Stimulated activated CD8-positive, alpha-beta memory T cell treated with anti-CD3 and anti-CD28 coated beads, Interleukin-12 subunit alpha, Interleukin-12 subunit beta, amount 100 ng/mL, for 24 hours (primary cell): ENCODE measurements around the gene SUV39H2.
"Not testable (repeated sequence)": the region's sequence is repeated elsewhere in the genome, so short reads cannot be mapped to it uniquely, and the experiment has no call there.

Experiments
- DNase-seq: peaks from one replicate; pipeline ENCODE4 v3.0.0-alpha.2; 2020; ENCODE audit errors: extremely low read depth

Gene SUV39H2

DNA sequence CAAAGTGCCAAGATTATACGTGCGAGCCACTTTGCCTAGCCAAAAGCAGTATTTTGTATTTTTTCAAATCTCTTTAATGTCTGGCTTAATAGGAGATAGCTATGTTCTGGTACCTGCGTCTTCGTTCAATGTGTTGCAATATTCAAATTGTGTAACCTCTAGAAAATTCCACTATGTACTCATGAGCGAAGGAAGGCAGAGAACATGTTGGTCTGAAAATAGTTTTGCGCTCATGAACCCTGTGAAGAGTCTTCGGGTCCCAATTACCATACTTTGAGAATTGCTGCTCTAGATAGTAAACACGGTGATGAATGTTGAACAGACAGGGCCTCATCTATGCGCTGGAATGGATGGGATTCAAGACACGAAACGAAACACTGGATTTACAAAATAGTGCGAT is 2.7 kb upstream of the SUV39H2 start:
- DNase-seq: no peak

DNA sequence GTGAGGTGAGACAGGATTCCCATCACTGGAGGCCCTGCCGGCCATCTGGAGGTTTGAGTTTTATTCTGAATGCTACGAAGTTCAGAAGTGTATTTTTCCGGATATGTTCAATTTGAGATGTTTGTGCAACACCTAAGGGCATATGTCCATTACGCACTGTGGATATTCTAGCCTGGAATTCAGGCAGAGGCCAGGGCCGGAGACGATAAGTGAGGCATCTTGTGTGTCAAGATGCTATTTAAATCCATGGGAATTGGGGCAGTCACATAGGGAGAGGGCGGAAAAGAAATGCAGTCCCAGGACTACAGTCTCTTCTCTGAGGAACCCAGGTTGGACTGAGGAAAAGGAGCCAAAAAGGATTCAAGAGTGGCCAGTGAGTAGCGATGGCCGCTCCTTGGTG is 1.9 kb upstream of the SUV39H2 start:
- no peak for DNase-seq

DNA sequence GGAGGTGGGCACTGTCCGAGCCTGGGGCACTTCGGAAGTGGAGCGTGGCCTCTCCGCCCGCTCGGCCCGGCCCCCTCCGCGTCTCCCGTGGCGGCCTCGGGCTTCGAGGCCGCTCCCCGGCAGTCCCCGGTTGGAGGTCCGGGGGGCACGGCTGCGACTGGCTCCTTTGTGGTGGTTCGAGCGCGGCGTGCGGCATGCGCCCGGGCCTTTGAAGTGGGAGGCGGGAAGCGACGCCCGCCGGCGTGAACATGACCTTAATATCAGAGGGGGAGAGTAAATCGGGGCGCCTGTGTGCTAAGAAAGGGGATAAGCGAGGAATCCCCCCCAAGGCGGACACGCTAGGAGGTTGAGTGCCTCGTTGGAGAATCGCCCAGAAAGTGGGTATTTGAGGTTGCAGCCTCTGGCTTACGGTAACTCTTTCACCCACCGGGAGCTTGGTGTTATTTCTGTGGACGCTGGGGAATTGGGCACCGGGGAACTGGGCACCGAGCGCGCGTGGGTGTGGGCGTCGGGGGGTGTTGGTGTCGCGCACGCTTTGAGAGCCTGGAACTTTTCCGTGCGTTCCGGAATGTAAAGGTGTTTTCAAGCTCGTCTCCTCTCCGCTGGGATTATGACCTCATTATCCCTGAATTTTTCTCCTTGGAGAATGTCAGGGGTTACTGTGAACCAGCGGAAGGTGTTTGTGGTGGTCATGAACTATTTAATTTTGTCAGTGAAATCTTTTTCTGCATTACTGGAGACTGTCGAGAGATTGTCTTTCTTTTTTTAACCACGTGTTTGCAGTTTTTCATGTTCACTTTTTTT is 660 bp downstream of the SUV39H2 start:
- DNase-seq: no peak

DNA sequence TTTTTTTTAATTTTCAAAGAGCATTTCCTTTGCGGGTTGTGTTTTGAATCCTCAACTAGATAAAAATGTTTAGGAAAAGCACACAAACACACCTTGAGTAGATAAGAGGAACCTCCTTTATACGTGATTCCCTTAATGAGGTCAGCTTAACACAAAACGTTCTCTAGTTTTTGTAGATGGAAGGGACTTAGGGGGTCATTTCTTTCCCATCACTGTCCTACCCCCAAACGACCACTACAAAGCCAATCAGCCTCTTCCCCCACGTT is 1.2 kb downstream of the SUV39H2 start:
- DNase-seq: no peak

DNA sequence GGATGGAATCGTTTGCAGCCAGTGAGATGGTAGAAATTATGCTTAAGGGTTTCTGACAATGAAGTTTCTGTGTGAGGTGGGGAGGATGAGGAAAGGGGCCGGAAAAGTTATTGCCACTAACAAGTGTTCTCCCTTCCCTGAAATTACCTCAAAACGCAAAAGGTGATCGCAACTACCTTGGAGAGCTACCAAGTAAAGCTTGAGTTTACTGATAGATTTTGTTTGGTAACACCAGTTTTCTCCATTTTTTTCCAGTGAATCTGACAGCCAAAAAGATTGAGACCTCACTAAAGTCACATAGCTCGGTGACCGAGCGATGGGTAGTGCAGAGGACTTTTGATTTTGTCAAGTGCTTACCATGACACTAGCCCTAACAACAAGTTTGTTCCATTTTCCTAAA is 1.6 kb downstream of the SUV39H2 start:
- DNase-seq: no peak

DNA sequence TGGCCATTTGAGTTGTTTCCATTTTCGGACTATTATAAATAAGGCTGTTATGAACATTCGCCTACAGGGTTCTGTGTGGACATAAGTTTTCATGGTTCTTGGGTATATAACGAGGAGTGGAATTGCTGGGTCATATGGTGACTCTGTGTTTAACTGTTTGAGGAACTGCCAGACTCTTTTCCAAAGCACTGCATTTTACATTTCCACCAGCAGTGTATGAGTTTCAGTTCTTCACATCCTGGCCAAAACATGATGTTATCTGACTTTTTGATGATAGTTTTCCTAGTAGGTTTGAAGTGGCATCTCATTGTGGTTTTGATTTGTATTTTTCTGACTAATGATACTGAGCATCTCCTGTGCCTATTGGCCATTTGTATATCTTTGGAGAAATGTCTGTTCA is 5.4 kb downstream of the SUV39H2 start:
- no peak for DNase-seq

DNA sequence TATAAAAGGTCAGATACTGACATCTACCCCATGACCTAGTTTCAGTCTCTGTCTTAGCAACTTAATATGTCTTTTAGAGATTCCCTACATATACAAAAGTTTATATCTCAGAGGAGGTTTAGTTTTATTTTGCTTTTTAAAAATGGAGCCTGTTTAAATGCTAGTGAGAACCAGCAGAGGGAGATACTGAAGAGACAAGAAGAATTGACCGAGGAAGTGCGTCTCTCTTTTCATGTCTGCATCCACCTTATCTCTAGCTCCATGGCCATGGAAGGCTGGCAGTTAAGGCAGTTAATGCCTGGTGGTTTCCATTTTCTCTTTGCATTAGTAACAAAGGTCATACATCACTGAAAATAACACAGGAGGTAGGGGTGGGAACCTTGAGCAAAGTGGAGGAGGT is 10.7 kb downstream of the SUV39H2 start:
- no peak for DNase-seq

DNA sequence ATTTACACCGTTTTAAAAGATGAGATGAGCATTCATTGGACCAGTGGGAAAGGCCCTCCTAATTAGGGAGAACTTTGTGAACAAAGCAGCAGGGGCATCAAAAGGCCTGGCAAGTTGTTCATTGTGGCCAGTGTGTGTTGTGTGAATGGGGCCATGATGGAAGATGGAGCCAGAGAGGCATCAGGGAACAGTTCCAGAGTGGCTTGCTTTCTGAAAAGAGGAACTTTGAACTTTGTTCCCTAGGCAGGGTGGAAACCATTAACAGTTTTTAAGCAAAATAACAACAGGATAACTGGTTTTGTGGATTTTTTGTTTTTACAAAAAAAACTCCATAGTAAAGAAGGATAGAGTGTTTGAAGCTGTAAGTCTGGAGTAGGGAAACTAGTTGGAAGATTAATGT is 12.5 kb downstream of the SUV39H2 start:
- DNase-seq: no peak

DNA sequence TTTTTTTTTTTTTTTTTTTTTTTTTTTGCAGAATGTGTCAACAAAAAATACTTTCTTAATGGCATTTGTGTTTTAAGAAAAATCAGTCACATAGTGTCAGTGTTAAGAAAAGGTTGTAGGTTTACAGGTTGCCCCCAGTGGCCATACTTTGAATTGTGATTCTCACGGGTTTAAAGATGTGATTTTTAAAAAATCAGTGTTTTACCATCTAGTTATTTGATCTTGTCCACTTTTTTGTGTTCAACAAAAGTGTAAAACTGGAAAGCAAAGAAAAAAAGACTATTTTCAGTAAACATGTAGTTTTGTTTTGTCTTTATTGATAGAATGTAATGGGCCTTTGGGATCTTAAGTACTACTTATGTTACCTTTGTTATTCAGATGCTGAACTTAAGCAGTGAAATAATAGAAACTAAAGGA is 25.7 kb downstream of the SUV39H2 start:
- DNase-seq: no peak

DNA sequence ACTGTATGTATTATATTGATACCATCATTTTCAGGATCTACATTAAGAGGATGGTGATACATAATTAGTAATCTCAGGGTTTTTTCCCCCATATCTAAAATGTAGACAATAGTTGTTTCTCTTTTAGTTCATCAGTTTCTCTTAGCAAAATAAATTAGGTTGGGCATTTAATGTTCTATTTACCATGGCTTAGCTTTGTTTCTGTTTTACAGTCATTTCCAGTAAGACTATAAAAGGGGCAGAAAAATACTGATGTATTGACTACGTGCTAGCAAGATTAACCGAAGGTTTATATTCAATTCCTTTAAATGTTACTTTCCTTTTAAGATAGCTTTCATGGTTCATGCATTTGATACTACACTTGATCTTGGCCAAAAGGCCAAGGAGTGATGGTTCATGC is 26.2 kb downstream of the SUV39H2 start:
- no peak for DNase-seq

DNA sequence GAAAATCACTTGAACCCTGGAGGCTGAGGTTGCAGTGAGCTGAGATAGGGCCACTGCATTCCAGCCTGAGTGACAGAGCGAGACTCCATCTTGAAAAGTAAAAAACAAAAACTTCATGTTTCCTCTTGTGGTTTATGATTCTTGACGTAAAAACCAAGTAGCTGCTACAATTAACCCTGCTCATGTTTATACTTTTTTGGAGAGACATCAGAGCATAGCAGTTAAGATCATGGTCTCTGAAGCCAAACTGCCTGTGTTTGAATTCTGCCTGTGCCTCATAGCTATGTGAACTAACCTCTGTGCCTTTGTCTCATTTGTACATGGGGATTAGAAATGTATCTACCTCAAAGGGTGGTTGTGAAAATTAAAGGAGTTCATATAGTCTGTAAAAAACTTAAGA is 27.2 kb downstream of the SUV39H2 start:
- no peak for DNase-seq

DNA sequence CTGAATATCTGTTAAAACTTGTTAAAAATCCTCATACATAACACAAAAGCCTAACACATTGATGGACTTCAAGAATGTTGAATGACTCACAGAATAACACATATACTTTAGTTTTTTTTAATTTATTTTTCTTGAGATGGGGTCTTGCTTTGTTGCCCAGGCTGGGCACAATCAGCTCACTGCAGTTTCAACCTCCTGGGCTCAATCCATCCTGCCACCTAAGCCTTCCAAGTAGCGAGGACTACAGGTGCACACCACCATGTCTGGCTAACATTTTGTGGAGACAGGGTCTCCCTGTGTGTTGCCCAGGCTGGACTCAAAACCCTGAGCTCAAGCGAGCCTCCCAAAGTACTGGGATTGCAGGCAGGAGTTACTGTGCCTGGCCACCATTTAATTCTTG is 28.1 kb downstream of the SUV39H2 start:
- DNase-seq: no peak

DNA sequence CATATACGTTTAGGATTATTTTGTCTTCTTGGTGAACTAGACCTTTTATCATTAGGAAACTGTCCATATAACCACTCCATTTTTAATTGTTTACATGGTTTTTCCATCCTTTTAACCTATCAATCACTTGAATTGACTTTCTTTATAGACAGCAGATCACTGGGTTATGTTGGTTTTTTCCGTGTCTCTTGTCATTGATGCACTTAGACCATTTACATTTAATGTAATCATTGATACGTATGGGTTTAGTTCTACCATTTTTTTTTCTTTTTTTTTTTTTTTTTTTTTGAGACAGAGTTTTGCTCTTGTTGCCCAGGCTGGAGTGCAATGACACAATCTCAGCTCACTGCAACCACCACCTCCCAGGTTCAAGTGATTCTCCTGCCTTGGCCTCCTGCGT is 28.9 kb downstream of the SUV39H2 start:
- not testable (repeated sequence) for DNase-seq

DNA sequence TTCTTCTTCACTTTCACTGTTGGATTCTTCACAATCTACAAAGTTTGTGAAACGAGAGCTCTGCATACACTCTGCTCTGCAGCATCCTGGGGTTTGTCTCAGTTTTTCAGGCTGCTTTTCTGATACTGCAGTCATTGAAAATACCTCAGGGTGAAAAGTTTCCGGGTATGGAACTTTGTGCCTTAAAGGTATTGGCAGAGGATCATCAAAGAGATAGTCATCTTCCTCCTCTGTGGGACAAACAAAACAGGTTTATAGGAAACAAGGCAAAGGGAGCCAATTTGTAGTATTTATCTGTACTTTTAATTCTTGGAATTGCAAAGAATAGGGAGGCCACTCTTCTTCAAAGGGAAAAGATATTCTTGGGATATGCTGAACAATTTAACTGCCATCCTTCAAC is 30.4 kb downstream of the SUV39H2 start:
- no peak for DNase-seq

DNA sequence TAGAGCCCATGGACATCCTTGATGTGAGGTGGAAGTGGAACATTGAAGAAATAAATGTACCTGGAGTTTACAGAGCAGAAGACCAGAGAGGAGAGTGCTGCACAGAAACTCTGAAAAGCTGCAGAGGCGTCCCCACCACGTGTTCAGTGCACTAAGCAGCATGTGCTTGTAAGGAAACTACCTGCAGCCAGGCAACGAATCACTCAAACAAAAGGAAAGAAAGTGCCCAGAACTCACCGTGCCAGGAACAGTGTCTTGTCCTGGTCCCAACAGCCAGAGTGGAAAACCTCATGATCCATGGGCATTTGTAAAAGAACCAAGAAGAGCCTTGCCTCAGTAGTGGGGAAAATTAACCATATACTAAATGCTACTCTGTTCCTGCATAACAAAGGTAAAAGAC is 32.3 kb downstream of the SUV39H2 start:
- DNase-seq: no peak

DNA sequence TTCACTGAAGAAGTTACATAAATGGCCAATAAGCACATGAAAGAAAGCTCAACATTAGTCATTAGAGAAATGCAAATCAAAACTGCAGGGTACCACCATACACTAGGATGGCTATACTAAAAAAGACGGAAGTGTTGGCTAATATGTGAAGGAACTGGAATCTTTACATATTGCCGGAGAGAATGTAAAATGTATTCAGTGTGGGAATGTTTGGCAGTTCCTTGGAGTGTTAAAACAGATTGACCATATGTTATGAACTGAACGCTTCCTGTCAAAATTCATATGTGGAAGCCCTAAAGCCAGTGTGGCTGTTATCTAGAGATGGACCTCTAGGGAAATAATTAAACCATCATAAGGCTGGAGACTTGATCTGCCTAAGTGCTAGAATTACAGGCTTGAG is 33.1 kb downstream of the SUV39H2 start:
- DNase-seq: no peak

DNA sequence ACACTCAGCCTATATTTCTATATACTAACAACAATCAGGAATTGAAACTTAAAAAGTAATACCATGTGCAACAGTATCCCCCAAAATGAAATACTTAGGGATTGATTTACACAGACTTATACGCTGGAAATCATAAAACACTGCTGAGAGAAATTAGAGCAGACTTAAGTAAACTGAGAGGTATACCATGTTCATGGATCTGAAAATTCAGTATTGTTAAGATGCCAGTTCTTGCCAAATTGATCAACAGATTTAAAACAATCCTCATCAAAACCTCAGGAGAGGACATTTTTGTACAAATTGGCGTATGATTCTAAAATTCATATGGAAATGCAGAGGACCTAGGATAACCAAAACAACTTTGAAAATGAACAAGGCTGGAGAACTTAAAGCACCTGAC is 37.9 kb downstream of the SUV39H2 start:
- DNase-seq: no peak

DNA sequence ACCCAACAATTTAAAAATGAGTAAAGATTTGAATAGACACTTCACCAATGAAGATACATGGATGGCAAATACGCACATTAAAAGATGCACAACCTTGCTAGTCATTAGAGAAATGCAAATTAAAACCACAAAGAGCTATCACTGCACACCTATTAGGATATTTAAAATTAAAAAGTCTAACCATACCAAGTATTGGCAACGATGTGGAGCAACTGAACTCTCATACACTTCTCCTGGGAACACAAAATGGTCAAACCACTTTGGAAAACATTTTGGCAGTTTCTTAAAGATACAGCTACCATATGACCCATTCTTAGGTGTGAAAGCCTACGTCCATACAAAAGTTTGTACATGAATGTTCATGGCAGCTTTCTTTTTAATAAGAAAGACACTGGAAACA is 39.2 kb downstream of the SUV39H2 start:
- DNase-seq: no peak

DNA sequence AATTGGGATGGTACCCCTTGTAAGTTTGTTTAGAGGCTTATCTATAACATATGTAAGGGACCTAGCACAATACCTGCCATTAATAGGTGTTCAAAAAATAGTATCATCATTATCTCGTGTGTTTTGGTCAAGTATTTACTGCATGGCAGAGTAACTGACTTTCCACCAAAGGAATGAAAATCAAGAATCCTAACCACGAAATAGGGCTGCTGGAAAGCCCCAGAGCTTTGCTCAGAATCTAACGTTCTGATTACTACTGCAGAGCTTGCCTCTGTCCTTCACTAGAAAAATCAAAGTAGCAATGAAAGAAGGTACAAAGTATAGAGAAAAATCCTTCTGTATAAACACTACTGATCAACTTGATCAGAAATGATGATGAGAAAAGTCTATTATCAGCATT is 40.3 kb downstream of the SUV39H2 start:
- no peak for DNase-seq

DNA sequence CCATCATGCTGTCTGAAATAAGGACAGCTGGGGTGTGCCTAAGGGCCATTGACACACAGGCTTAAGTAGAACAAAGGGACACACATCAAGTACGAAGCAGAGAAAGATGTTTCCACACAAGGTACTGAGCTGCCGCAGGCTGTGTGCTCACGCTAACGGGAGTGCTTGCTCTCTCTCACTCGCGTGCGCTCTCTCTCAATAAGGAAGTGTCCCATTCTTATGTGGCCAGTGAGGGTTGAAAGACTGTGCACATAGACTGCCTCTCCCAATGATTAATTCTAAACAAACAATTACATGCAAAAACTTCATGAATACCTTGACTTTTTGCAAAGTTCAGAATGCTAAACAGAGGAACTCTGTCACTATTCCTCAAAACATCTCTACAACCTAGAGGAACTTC is 45.3 kb downstream of the SUV39H2 start:
- DNase-seq: no peak

DNA sequence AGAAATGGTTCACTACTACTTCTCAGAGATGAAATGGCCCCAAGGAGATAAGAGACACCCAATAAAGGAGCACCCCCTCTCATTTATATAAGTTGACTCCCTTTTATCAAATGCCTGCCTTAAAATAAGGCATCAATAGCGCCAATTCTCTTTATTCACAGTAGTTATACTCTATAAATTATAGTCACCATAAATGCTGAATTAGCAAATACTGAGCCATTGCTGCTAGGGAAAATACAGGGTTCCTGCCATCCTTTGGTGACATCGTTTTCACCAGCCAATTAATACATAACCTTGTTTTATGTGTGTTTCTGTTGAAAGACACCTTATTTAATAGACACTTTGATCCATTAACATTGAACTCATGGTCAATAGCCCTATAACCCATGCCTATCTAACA is 46.6 kb downstream of the SUV39H2 start:
- no peak for DNase-seq

DNA sequence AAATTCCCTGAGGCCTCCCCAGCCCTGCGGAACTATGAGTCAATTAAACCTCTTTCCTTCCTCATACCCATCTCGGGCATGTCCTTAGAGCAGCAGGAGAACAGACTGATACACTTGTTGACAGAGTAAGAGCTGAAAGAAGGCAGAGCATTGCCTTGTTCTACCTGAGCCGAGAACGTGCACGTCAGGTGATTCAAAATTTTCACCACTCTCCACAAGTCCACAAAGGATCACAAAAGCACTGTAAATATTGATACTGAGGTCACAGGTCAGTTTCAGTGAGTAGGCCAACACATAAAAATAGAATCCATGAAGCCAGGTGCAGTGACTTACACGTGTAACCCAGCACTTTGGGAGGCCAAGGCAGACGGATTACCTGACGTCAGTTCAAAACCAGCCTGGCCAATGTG is 47.4 kb downstream of the SUV39H2 start:
- DNase-seq: no peak

DNA sequence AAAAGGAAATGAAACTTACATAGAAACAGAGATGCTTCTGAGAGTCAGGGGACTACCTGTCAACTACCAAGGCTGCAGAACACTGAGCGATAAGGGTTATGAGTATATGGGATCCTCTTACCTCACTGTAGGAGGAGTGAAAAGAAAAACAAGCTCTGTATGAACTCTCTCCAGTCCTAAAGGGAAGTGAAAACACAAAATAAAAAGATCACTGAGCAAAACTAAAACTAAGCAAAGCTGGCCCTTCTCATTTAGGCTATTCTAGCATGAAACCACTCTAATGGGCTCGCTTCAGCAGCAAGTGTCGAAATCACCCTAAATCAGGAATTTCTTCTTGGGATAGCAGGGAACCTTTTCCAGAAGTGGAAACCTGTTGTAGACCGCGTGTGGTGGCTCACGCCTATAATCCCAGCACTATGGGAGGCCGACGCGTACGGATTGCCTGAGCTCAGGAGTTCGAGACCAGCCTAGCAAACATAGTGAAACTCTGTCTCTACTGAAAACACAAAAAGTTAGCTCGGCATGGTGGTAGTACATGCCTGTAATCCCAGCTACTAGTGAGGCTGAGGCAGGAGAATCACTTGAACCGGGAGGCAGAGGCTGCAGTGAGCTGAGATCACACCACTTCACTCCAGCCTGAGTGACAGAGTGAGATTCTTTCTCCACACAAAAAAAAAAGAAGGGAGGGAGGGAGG is 48.2 kb downstream of the SUV39H2 start:
- DNase-seq: no peak

DNA sequence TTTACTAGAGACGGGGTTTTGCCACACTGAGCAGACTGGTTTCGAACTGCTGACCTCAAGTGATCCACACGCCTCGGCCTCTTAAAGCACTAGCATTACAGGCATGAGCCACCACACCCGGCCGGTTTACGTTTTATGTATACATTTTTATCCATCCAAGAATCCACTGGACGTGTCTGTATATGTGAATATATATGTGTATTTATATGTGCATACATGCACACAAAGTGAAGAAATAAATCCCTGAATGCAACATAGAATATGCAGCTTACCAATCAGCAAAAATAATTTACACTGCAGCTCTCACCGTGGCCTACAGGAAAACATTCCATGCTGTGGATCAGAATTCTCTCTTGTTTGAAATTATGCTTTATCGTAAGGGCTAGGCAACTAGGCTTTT is 51.9 kb downstream of the SUV39H2 start:
- DNase-seq: no peak
